ENCODE results near the gene UBE2G1.
A peak's percentile ranks its signal among the peaks of the same experiment; 100 is the strongest.
"Not testable (repeated sequence)": the region's sequence is repeated elsewhere in the genome, so short reads cannot be mapped to it uniquely, and the experiment has no call there.

UBE2G1 gene

GRCh38 chr17:4375039-4375748, 8.7 kb upstream of the UBE2G1 start:
- no peak for DNase-seq (ENCODE audit: low read depth in 2 of 2)

- no peak for DNase-seq (ENCODE audit: low read depth in 2 of 2)
Measured at GRCh38 chr17:4369557-4370230, 3.2 kb upstream of the UBE2G1 start.

DNA sequence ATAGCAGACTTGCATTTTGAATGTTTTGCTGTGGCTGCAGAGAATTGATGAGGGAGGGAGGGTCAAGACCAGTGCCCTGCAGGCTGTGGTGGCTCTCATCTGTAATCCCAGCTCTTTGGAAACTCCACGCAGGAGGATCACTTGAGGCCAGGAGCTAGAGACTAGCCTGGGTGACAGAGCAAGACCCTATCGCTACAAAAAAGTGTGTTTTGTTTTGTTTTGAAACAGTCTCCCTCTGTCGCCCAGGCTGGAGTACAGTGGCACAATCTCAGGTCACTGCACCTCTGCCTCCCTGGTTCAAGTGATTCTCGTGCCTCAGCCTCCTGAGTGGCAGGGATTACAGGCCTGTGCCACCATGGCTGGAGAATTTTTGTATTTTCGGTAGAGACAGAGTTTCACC, 1.9 kb upstream of the UBE2G1 start:
- no peak for DNase-seq (ENCODE audit: low read depth in 2 of 2)

DNA sequence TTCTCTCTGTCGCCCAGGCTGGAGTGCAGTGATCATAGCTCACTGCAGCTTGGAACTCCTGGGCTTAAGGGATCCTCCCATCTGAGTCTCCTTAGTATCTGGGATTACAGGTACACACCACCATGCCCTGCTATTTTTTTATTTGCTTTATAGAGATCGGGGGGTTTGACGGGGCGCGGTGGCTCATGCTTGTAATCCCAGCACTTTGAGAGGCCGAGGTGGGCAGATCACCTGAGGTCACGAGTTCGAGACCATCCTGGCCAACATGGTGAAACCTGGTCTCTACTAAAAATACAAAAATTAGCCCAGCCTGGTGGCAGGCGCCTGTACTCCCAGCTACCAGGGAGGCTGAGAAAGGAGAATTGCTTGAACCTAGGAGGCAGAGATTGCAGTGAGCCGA, 702 bp upstream of the UBE2G1 start:
- DNase-seq (ENCODE audit: low read depth in 2 of 2), result not testable (repeated sequence)

GRCh38 chr17:4365628-4366326, 698 bp downstream of the UBE2G1 start:
- peak in 1 of 2 donors; percentile 8 for DNase-seq (ENCODE audit: low read depth in 2 of 2)

DNA sequence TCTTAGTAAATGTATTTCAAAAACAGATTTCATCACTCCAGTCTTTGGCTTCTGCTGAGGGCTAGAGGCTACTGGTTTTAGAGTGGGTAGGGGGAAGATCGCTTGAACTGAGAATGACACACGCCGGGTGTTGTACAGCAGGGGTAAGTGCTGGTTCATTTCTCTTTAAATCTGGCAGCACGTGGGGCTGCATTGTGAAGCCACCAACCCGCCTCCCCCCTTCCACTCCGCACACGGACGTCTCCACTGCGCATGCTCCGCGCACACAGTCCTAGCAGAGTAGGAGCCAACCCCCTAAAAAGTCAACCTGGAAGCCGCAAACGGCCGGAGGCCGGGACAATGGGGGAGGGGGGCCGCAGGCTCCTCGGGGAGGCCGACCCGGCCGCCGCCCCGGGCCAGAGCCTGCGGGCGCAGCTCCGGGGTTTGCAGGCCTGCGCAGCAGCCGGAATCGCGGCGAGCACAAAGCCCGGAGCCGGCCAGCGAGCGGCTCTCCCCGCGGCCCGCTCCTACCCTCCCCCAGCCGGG, 1.3 kb downstream of the UBE2G1 start:
- peak; percentile 79 to 85 for DNase-seq (ENCODE audit: low read depth in 2 of 2)

DNA sequence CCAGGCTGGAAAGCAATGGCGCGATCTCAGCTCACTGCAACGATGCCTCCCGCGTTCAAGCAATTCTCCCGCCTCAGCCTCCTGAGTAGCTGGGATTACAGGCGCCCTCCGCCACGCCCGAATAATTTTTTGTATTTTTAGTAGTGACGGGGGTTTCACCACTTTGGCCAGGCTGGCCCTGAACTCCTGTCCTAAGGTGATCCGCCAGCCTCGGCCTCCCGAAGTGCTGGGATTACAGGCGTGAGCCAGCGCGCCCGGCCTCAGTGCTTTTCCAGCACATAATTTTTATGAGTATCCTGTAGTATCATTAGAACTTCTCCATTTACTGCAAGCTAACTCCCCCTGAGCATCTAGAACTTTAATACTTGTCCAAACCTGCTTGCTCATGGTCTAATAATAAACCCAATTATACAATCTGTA, 1.8 kb downstream of the UBE2G1 start:
- DNase-seq (ENCODE audit: low read depth in 2 of 2), result no peak

DNA sequence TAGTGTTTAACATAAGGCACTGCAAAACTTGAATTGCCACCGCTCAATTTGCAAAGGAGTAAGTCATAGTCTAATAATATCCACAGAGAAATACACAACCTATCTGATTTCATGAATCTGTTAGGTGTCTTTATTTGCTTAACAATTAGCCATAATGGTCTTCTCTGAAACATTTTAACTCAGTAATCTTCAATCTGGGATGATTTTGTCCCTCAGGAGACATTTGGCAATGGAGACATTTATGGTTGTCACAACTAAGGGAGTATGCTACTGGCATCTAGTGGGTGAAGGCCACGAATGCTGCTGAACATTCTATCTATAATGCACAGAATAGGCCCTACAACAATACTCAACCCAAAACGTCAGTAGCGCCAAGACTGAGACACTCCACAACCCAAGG, 4.3 kb downstream of the UBE2G1 start:
- DNase-seq (ENCODE audit: low read depth in 2 of 2), result no peak

- no peak for DNase-seq (ENCODE audit: low read depth in 2 of 2)
Measured at GRCh38 chr17:4358154-4358553, 8.3 kb downstream of the UBE2G1 start.

DNA sequence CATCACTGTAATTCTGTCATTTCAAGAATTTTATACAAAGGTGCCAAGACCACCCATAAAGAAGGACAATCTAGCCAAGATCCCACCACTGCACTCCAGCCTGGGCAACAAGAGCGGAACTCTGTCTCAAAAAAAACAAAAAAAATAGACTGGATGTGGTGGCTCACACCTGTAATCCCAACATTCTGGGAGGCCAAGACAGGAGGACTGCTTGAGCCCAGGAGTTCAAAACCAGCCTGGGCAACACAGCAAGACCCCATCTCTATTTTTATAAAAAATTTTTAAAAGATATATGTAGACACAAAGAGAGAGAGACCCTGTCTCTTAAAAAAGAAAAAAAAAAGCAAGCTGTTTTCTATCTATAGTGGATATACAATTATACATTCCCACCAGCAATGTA, 8.8 kb downstream of the UBE2G1 start:
- no peak for DNase-seq (ENCODE audit: low read depth in 2 of 2)

- no peak for DNase-seq (ENCODE audit: low read depth in 2 of 2)
Measured at GRCh38 chr17:4357030-4357628, 9.3 kb downstream of the UBE2G1 start.

- no peak for DNase-seq (ENCODE audit: low read depth in 2 of 2)
Measured at GRCh38 chr17:4354862-4355514, 11.5 kb downstream of the UBE2G1 start.

DNA sequence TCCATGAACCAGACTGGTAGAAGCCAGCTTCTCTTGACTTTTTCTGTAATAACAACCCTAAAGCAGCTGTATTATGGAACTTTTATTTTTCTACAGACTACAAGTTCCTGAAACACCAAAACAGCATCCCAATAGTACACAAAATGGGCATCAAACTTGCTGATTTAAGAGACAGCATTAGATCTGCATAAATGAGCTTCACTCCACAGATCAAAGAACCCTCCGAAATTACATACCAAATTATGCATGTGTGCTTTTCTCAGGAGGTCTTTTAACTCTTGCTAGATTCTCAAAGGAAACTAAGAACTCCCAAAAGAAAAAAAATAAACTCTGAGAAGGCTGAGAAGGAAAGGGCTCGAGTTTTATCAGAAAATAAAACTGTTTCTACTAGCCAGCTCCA, 12.3 kb downstream of the UBE2G1 start:
- DNase-seq (ENCODE audit: low read depth in 2 of 2), result no peak

DNA sequence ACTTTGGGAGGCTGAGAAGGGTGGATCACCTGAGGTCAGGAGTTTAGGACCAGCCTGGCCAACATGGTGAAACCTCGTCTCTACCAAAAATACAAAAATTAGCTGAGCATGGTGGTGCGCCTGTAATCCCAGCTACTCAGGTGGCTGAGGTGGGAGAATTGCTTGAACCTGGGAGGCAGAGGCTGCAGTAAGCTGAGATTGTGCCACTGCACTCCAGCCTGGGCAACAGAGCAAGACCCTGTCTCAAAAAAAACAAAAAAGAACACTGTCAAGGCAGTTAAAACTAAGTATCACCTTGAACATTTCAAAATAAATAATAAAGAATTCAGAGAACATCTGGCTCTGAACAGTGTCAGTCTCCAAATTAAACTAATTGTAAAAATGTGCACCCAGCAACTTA, 16.3 kb downstream of the UBE2G1 start:
- not testable (repeated sequence) for DNase-seq (ENCODE audit: low read depth in 2 of 2)

DNA sequence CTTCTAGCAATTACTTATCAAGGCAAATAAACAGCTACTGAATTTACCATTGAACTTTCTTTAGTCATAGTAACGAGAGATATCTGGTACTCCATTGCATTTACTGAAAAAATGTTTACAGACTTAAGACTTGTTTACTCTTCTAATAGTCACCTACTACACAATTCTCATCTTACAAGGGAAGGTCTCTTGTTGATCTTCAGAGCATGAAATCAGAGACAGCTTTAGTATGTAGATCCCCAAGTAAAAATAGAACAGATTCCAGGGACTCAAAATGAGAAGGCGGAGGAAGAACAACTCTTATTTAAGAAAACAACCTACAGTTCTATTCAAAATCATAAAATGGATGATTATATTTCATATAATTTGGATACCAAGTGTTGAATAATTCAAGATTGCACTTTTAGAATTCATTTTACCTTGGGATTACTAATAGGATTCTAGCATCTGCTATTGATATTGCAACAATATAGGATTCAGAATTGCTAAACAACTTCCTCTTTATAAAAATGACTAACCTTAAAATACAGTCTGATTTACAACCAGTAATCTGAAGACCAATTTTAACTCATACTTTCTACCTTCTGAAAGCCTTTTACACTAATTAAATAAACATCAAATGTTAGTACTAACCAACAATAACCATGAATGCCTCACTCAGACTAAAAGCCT, 20.8 kb downstream of the UBE2G1 start:
- DNase-seq (ENCODE audit: low read depth in 2 of 2), result no peak

DNA sequence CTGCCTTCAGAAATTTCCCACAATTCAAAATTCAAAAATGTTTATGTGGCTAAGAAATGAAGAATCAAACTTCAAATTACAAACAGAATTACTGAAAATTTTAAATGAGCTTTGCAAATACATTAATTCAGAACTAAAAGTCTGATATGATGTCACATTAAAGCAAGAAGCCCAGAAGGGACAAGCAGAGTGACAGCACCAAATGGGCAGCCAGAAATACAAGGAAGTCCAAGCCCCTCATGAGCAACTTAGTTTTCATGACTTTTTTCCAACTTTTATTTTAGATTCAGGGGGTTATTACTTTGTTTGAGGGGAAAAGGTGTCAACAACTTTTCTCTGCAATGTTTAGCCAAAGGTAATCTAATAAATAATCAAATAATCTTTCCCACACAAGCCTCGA, 21.5 kb downstream of the UBE2G1 start:
- no peak for DNase-seq (ENCODE audit: low read depth in 2 of 2)

GRCh38 chr17:4342535-4342934, 23.9 kb downstream of the UBE2G1 start:
- DNase-seq (ENCODE audit: low read depth in 2 of 2), result no peak

DNA sequence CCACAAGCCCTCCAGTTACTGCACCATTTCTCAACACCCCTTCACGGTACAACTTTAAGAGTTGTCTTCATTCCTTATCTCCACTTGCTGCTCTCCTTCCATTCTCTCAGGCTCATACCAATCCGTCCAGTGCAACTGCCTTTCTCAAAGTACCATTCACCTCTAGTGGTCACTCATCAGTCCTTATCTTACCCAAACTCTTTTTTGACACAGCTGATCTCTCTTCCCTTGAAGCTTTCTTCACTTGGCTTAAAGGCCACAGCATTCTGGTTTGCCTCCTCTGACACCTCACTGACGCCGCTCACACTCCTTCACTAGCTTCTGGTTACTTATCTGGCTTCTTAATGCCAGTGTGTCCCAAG, 24.9 kb downstream of the UBE2G1 start:
- DNase-seq (ENCODE audit: low read depth in 2 of 2), result no peak

DNA sequence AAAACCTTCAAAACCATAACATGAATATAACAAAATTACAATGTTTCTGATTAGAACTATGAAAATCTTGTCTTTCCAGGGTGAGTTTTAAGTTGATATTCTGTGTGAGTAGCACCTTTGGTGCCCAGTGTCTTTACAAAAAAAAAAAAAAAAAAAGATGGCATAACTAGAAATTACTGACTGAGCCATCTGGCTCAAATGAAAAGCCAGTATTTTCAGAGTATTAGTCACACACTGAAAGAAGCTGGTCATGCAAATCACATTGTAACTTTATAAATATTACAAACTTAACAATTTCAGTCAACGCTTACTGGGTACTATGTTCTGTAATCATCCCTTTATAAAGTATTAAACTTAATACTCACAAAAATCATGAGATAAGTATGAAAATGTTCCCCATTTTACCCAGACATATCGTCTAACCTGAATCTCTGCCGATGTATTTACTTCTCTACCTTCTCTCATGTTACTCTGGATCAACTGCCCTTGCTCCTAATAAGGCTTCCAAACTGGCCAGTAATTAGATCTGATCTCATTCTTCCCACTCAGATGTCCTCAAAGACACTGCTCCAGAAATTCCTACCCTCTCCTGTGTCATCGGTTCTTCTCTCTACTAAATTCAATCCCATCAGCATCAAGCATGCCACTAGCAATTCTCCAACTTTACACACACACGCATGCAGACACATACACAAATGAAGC, 25.4 kb downstream of the UBE2G1 start:
- DNase-seq (ENCODE audit: low read depth in 2 of 2), result no peak

DNA sequence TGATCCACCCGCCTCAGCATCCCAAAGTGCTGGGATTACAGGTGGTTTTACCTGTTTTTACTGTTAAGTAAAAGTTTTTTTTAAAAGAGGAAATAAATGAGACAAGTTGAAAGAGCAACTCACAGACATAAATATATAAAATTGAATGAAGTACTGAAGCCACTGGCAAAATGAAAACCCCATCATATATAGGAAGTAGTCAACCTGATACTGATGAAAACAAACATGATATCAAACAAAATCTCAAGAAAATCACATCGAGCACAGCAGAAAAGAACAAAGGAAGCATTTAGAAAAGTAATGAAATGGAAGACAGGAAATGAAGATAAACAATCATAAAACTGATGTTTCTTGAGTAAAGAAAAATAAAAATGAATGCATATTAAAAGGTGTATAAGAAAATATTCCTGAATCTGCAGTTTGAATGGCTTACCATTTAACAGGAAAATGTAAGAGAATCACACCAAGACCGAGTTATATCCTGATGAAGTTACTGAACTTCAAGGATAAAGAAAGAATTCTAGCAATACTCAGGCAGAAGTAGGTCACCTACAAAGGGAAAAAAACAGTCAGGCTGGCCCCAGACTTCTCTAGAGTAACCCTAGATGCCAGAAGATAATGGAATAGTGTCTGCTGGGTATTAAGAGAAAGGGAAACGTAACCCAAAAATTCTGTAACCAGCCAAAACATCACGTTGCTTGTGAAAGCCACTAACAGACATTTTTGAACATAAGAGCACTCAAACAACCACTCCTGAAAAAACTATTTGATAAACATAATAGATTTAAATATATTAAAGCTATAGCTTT, 31.5 kb downstream of the UBE2G1 start:
- no peak for DNase-seq (ENCODE audit: low read depth in 2 of 2)

All from stimulated activated CD4-positive, alpha-beta T cell treated with anti-CD3 and anti-CD28 coated beads, Interleukin-1b, Interleukin-23, amount 100 ng/mL, for 4 hours (primary cell).